Measurements from ENCODE around the gene CFAP74. TPM values are rescaled to one million over a fixed set of nuclear protein-coding genes. Genes with fewer than 3 reads are reported as not detected.

Gene CFAP74
- total RNA-seq, 1 experiment from 2014 or later = not detected

GRCh38 chr1:2036287-2036686 lies 32.7 kb upstream of the CFAP74 start:
- H3K4me3 ChIP-seq (ENCODE audit: low read depth, low read length, poor library complexity, severe bottlenecking) = no peak overlapping the region
- ChIA-PET CTCF (interaction anchor here (1.0 kb wide), 1 partner anchor 8 kb away, joined by 4 read pairs; no protein-coding TSS in a partner anchor), POLR2A (ENCODE audit: low non-redundant PET) (no interaction called here)
- TF ChIP-seq EZH2 (IDR thresholded peaks at IDR 0.05; ENCODE audit: borderline replicate concordance, low read depth, low read length, poor library complexity, severe bottlenecking) = no peak
- TF ChIP-seq CTCF (conservative IDR thresholded peaks at IDR 0.05; ENCODE audit: low read depth, low read length) = no peak
- H3K27me3 ChIP-seq (replicated peaks; ENCODE audit: insufficient read depth, low read depth, low read length, poor library complexity) = no peaks in the 10 kb centered on the region
- no peak for DNase-seq (ENCODE audit: low spot score)
- H3K9me3 ChIP-seq (ENCODE audit: low read depth, low read length, poor library complexity, severe bottlenecking) = no peaks in the 10 kb centered on the region
- intact Hi-C loops (cut with micrococcal nuclease; ENCODE audit: unreplicated experiment) = no loop called here
- no peaks in the 10 kb centered on the region for H3K4me1 ChIP-seq (ENCODE audit: insufficient read depth, low read length, poor library complexity, severe bottlenecking)
- H3K36me3 ChIP-seq (ENCODE audit: insufficient read depth, low read length, poor library complexity, severe bottlenecking) = no peaks in the 10 kb centered on the region
- no TSS peak for BruUV-seq (replicated peaks)
- no peak overlapping the region for H3K27ac ChIP-seq (ENCODE audit: low read depth, low read length, poor library complexity, severe bottlenecking)

- POLR2A ChIA-PET (ENCODE audit: low non-redundant PET) = no interaction called here
- H3K9me3 ChIP-seq (ENCODE audit: low read depth, low read length, poor library complexity, severe bottlenecking) = no peaks in the 10 kb centered on the region
These were observed 29.6 kb upstream of the CFAP74 start for GRCh38 chr1:2033165-2033564.

GRCh38 chr1:2032737-2033136 lies 29.2 kb upstream of the CFAP74 start:
- H3K4me3 ChIP-seq (ENCODE audit: low read depth, low read length, poor library complexity, severe bottlenecking) = no peak overlapping the region
- H3K27ac ChIP-seq (ENCODE audit: low read depth, low read length, poor library complexity, severe bottlenecking) = no peak overlapping the region
- no peaks in the 10 kb centered on the region for H3K4me1 ChIP-seq (ENCODE audit: insufficient read depth, low read length, poor library complexity, severe bottlenecking)
- no peaks in the 10 kb centered on the region for H3K27me3 ChIP-seq (replicated peaks; ENCODE audit: insufficient read depth, low read depth, low read length, poor library complexity)
- ChIA-PET CTCF (no interaction called here), POLR2A (ENCODE audit: low non-redundant PET) (no interaction called here)
- TF ChIP-seq CTCF (conservative IDR thresholded peaks at IDR 0.05; ENCODE audit: low read depth, low read length) (no peak), EZH2 (IDR thresholded peaks at IDR 0.05; ENCODE audit: borderline replicate concordance, low read depth, low read length, poor library complexity, severe bottlenecking) (no peak)
- no peak for DNase-seq (ENCODE audit: low spot score)
- intact Hi-C loops (cut with micrococcal nuclease; ENCODE audit: unreplicated experiment) = no loop called here
- BruUV-seq (replicated peaks) = no TSS peak
- H3K9me3 ChIP-seq (ENCODE audit: low read depth, low read length, poor library complexity, severe bottlenecking) = no peaks in the 10 kb centered on the region
- no peaks in the 10 kb centered on the region for H3K36me3 ChIP-seq (ENCODE audit: insufficient read depth, low read length, poor library complexity, severe bottlenecking)

More at GRCh38 chr1:2033165-2033564, 29.6 kb upstream of the CFAP74 start:
- Histone ChIP-seq H3K36me3 (ENCODE audit: insufficient read depth, low read length, poor library complexity, severe bottlenecking) (no peaks in the 10 kb centered on the region), H3K27ac (ENCODE audit: low read depth, low read length, poor library complexity, severe bottlenecking) (no peak overlapping the region), H3K4me3 (ENCODE audit: low read depth, low read length, poor library complexity, severe bottlenecking) (no peak overlapping the region), H3K4me1 (ENCODE audit: insufficient read depth, low read length, poor library complexity, severe bottlenecking) (no peaks in the 10 kb centered on the region), H3K27me3 (replicated peaks; ENCODE audit: insufficient read depth, low read depth, low read length, poor library complexity) (no peaks in the 10 kb centered on the region)
- CTCF ChIA-PET = no interaction called here
- DNase-seq (ENCODE audit: low spot score) = no peak
- intact Hi-C loops (cut with micrococcal nuclease; ENCODE audit: unreplicated experiment) = no loop called here
- no TSS peak for BruUV-seq (replicated peaks)
- TF ChIP-seq EZH2 (IDR thresholded peaks at IDR 0.05; ENCODE audit: borderline replicate concordance, low read depth, low read length, poor library complexity, severe bottlenecking) (no peak), CTCF (conservative IDR thresholded peaks at IDR 0.05; ENCODE audit: low read depth, low read length) (no peak)
